HepG2 (cell line): ENCODE measurements around the gene RAMP3. TPM values are rescaled to one million over a fixed set of nuclear protein-coding genes. Genes with fewer than 3 reads are reported as not detected.

Experiments used
- CBX2 ChIP-seq, 2 experiments: fragments of 200-600 bp in 1 of 2; sonication (generic); formaldehyde crosslinking in 1 of 2; IDR thresholded peaks; 2 replicates each; pipeline versions ENCODE4 v1.7.0 to v1.8.1; 2018 to 2022; ENCODE audit warnings: low read depth in 2 of 2, low read length in 1 of 2, mild to moderate bottlenecking in 1 of 2, missing genetic modification reagents in 1 of 2
- CBX5 ChIP-seq: sonication (generic); formaldehyde crosslinking; IDR thresholded peaks from 2 replicates; pipeline ENCODE4 v1.4.0; 2020; ENCODE audit warnings: missing genetic modification reagents, borderline replicate concordance
- HOXD1 ChIP-seq: sonication (generic); formaldehyde crosslinking; IDR thresholded peaks from 2 replicates; pipeline ENCODE4 v1.5.0; 2020; ENCODE audit warnings: missing genetic modification reagents
- KDM1A ChIP-seq: IDR thresholded peaks from 2 replicates; pipeline ENCODE4 v1.6.1; 2016; ENCODE audit warnings: missing compliant biosample characterization
- KLF9 ChIP-seq: IDR thresholded peaks from 2 replicates; pipeline ENCODE4 v1.6.1; 2016; ENCODE audit warnings: low read depth
- ZNF180 ChIP-seq: sonication (generic); formaldehyde crosslinking; IDR thresholded peaks from 2 replicates; pipeline ENCODE4 v1.4.0; 2020; ENCODE audit warnings: low read depth, missing genetic modification reagents, borderline replicate concordance
- ZNF331 ChIP-seq: sonication (generic); formaldehyde crosslinking; IDR thresholded peaks from 2 replicates; pipeline ENCODE4 v1.4.0; 2020; ENCODE audit warnings: missing genetic modification reagents
- polyA plus RNA-seq, 8 experiments: library from polyadenylated mRNA; depleted of rRNA in 3 of 8; stranded (reverse) in 7 of 8; unstranded in 1 of 8; fragments of >200 nt; fragmentation: Illumina TruSeq in 4 of 8; extraction: Trizol in 4 of 8; gene quantifications; 2 replicates each; pipeline versions ENCODE4 v1.2.1 to v1.2.3, GENCODE V29; 2011 to 2016; ENCODE audit warnings: low read depth in 4 of 8, missing spikeins in 1 of 8, mixed read lengths in 1 of 8; ENCODE audit not compliant: insufficient read depth in 1 of 8
- total RNA-seq, 5 experiments: library from RNA; depleted of rRNA; stranded (reverse); fragments of >200 nt; fragmentation: Illumina TruSeq; extraction: Trizol; gene quantifications; 2 replicates each; pipeline ENCODE4 v1.2.3, GENCODE V29; 2016; ENCODE audit warnings: low read depth in 1 of 5
- TF ChIP-seq, protein P1 (sequence below): sonication (generic); formaldehyde crosslinking; IDR thresholded peaks from 2 replicates; pipeline ENCODE4 v1.4.0; 2020; ENCODE audit warnings: missing genetic modification reagents, borderline replicate concordance
- TF ChIP-seq, protein P2 (sequence below): conservative IDR thresholded peaks from 2 replicates; pipeline ENCODE4 v1.6.1; 2018; ENCODE audit warnings: missing genetic modification reagents
- TF ChIP-seq, protein P3 (sequence below): sonication (generic); formaldehyde crosslinking; IDR thresholded peaks from 2 replicates; pipeline ENCODE4 v1.4.0; 2020; ENCODE audit warnings: mild to moderate bottlenecking, missing genetic modification reagents
- TF ChIP-seq, protein P4 (sequence below): sonication (generic); formaldehyde crosslinking; IDR thresholded peaks from 2 replicates; pipeline ENCODE4 v1.9.0; 2021; ENCODE audit warnings: missing genetic modification reagents, mild to moderate bottlenecking, borderline replicate concordance
- TF ChIP-seq, protein P5 (sequence below): sonication (generic); formaldehyde crosslinking; IDR thresholded peaks from 2 replicates; pipeline ENCODE4 v1.4.0; 2020; ENCODE audit warnings: missing genetic modification reagents

RAMP3 gene
- total and polyA plus RNA-seq, 2 of the 13 experiments (the other 11 are each of a cell fraction or from before 2014, with no cell fraction given): not detected

DNA sequence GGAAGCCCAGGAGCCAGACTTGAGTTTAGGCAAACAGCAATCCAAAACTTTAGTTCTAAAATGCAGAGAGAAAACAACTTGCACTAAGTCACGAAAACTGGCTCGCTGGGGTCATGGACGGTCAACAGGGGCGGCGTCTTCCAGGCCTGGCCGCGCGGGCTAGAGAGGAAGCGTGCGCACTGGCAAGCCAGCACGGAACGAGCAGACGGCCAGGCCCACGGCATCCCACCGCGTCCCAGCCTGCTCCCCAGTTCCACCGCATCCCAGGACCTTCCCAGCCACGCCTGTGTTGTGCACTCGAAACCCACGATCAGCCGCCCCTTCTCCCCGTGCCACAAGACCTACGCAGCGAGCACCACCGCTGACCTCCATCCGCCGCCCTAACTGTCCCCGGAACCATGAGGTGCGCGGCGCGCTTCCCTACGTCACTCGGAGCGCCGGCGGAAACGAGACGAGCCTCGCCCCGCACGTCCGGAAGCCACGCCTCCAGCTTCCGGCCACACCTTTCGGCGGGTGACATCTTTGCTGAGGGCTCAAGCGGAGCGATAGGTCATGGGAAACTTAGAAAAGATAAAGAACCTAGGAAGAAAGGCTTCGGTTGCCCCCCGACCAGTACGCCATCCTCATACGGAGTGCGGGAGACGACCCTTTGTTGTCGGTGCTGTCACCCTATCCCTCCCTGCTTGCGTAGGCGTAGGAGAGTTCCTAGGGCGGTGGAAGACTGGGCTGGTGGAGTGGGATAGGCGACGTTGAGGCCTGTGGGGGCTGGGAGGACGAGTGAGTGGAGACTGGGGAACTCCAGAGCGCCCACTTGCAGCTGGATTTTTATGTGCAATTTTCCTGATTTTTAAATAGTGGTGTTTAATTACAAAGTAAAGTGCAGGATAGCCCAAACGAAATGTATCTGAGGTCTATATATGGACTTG lies 46.0 kb upstream of the RAMP3 start, which contains the start of gene TBRG4 (continued):
- TF ChIP-seq, protein P1, sequence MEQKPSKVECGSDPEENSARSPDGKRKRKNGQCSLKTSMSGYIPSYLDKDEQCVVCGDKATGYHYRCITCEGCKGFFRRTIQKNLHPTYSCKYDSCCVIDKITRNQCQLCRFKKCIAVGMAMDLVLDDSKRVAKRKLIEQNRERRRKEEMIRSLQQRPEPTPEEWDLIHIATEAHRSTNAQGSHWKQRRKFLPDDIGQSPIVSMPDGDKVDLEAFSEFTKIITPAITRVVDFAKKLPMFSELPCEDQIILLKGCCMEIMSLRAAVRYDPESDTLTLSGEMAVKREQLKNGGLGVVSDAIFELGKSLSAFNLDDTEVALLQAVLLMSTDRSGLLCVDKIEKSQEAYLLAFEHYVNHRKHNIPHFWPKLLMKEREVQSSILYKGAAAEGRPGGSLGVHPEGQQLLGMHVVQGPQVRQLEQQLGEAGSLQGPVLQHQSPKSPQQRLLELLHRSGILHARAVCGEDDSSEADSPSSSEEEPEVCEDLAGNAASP (CRISPR knock-in tag): peak; percentile 65
- TF ChIP-seq CBX2 (IDR thresholded peaks at IDR 0.05; ENCODE audit: low read depth, low read length) (no peak), CBX2 (CRISPR knock-in tag; IDR thresholded peaks at IDR 0.05; ENCODE audit: low read depth) (0 out of 2 replicates have a peak, but pooled peaks have one; percentile 15), KLF9 (CRISPR knock-in tag) (no peak), HOXD1 (CRISPR knock-in tag) (peak; percentile 97), ZNF331 (CRISPR knock-in tag) (peak; percentile 77), ZNF180 (CRISPR knock-in tag) (no peak; the same call in 1 of the 2 replicates), KDM1A (CRISPR knock-in tag) (no peak), CBX5 (CRISPR knock-in tag) (peak; percentile 93; the same call in 1 of the 2 replicates)
- TF ChIP-seq, protein P2, sequence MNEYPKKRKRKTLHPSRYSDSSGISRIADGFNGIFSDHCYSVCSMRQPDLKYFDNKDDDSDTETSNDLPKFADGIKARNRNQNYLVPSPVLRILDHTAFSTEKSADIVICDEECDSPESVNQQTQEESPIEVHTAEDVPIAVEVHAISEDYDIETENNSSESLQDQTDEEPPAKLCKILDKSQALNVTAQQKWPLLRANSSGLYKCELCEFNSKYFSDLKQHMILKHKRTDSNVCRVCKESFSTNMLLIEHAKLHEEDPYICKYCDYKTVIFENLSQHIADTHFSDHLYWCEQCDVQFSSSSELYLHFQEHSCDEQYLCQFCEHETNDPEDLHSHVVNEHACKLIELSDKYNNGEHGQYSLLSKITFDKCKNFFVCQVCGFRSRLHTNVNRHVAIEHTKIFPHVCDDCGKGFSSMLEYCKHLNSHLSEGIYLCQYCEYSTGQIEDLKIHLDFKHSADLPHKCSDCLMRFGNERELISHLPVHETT (CRISPR knock-in tag): peak; percentile 73; the same call in 1 of the 2 replicates
- TF ChIP-seq, protein P3, sequence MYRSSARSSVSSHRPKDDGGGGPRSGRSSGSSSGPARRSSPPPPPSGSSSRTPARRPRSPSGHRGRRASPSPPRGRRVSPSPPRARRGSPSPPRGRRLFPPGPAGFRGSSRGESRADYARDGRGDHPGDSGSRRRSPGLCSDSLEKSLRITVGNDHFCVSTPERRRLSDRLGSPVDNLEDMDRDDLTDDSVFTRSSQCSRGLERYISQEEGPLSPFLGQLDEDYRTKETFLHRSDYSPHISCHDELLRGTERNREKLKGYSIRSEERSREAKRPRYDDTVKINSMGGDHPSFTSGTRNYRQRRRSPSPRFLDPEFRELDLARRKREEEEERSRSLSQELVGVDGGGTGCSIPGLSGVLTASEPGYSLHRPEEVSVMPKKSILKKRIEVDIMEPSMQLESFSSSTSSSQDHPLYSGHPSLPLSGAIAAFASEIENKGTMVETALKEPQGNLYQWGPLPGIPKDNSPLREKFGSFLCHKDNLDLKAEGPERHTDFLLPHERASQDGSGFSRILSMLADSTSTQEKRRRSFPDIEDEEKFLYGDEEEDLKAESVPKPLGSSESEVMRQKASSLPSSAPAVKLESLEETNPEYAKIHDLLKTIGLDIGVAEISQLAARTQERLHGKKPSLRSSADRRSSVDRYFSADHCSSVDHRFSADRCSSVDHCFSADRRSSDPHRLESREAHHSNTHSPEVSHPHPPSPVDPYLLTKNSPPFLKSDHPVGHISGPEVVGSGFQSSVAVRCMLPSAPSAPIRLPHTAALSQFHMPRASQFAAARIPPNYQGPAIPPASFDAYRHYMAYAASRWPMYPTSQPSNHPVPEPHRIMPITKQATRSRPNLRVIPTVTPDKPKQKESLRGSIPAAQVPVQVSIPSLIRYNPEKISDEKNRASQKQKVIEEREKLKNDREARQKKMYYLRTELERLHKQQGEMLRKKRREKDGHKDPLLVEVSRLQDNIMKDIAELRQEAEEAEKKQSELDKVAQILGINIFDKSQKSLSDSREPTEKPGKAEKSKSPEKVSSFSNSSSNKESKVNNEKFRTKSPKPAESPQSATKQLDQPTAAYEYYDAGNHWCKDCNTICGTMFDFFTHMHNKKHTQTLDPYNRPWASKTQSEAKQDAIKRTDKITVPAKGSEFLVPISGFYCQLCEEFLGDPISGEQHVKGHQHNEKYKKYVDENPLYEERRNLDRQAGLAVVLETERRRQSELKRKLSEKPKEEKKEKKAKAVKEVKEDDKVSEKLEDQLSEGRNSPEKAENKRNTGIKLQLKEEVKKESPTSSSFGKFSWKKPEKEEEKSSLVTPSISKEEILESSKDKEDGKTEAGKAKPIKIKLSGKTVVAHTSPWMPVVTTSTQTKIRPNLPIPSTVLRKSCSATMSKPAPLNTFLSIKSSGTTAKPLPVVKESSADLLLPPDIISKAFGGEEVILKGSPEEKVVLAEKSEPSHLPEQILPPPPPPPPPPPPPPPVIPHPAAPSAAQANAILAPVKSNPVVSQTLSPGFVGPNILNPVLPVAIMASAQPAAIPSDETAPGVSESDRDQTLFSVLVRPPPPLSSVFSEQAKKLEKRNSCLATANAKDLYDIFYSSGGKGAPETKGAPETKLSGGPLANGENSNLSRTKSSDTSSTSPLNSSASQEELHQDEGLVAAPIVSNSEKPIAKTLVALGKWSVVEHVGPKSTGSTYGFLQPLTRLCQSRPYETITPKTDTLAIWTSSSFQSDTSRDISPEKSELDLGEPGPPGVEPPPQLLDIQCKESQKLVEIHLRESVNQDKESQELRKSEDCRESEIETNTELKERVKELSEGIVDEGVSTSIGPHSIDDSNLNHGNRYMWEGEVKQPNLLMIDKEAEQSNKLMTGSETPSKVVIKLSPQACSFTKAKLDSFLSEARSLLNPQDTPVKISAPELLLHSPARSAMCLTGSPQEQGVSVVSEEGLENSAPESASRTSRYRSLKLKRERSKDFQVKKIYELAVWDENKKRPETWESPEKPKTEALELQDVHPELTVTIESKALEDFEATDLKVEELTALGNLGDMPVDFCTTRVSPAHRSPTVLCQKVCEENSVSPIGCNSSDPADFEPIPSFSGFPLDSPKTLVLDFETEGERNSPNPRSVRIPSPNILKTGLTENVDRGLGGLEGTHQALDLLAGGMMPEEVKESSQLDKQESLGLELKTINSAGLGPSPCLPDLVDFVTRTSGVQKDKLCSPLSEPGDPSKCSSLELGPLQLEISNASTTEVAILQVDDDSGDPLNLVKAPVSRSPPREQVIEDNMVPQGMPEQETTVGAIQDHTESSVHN (CRISPR knock-in tag): peak; percentile 92
- TF ChIP-seq, protein P4, sequence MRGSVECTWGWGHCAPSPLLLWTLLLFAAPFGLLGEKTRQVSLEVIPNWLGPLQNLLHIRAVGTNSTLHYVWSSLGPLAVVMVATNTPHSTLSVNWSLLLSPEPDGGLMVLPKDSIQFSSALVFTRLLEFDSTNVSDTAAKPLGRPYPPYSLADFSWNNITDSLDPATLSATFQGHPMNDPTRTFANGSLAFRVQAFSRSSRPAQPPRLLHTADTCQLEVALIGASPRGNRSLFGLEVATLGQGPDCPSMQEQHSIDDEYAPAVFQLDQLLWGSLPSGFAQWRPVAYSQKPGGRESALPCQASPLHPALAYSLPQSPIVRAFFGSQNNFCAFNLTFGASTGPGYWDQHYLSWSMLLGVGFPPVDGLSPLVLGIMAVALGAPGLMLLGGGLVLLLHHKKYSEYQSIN (CRISPR knock-in tag): no peak
- TF ChIP-seq, protein P5, sequence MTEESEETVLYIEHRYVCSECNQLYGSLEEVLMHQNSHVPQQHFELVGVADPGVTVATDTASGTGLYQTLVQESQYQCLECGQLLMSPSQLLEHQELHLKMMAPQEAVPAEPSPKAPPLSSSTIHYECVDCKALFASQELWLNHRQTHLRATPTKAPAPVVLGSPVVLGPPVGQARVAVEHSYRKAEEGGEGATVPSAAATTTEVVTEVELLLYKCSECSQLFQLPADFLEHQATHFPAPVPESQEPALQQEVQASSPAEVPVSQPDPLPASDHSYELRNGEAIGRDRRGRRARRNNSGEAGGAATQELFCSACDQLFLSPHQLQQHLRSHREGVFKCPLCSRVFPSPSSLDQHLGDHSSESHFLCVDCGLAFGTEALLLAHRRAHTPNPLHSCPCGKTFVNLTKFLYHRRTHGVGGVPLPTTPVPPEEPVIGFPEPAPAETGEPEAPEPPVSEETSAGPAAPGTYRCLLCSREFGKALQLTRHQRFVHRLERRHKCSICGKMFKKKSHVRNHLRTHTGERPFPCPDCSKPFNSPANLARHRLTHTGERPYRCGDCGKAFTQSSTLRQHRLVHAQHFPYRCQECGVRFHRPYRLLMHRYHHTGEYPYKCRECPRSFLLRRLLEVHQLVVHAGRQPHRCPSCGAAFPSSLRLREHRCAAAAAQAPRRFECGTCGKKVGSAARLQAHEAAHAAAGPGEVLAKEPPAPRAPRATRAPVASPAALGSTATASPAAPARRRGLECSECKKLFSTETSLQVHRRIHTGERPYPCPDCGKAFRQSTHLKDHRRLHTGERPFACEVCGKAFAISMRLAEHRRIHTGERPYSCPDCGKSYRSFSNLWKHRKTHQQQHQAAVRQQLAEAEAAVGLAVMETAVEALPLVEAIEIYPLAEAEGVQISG (CRISPR knock-in tag): peak; percentile 97
